Keratinocyte (primary cell): ENCODE results near the gene LHFPL3. TPM values are rescaled to one million over a fixed set of nuclear protein-coding genes. Genes with fewer than 3 reads are reported as not detected.

ENCODE experiments used
- DNase-seq: peaks from one replicate; pipeline ENCODE4 v3.0.0-alpha.2; 2011; ENCODE audit warnings: low read depth, missing footprints, low spot score
- FAIRE-seq: peaks from 2 replicates; lab custom pipeline; 2011; peaks lifted over from hg19 to GRCh38; lab: Jason Lieb, UNC
- H2AFZ ChIP-seq: 2 replicates; pipeline ENCODE4 v1.6.0; 2012; ENCODE audit warnings: low read length, control low read depth, inconsistent platforms; ENCODE audit not compliant: control insufficient read depth
- H3K27ac ChIP-seq: 2 replicates; pipeline ENCODE4 v1.5.1; 2011; ENCODE audit warnings: low read length; ENCODE audit not compliant: control insufficient read depth, insufficient read depth
- H3K27me3 ChIP-seq: 3 replicates; pipeline ENCODE4 v1.6.0; 2011; ENCODE audit warnings: low read length; ENCODE audit not compliant: control insufficient read depth, insufficient read depth; ENCODE audit errors: extremely low read depth
- H3K36me3 ChIP-seq, 2 experiments: 2 replicates in 1 of 2; 3 replicates in 1 of 2; pipeline ENCODE4 v1.5.1; 2011; ENCODE audit warnings: low read length in 2 of 2, mild to moderate bottlenecking in 1 of 2; ENCODE audit not compliant: control insufficient read depth in 2 of 2, insufficient read depth in 2 of 2; ENCODE audit errors: extremely low read depth in 1 of 2
- H3K4me1 ChIP-seq: 3 replicates; pipeline ENCODE4 v1.5.1; 2011; ENCODE audit warnings: low read length; ENCODE audit not compliant: control insufficient read depth, insufficient read depth; ENCODE audit errors: extremely low read depth
- H3K4me2 ChIP-seq: 3 replicates; pipeline ENCODE4 v1.6.0; 2011; ENCODE audit warnings: low read depth, low read length; ENCODE audit not compliant: control insufficient read depth, insufficient read depth; ENCODE audit errors: extremely low read depth
- H3K4me3 ChIP-seq, 3 experiments: fragments of 200-600 bp in 1 of 3; sonication (generic) in 1 of 3; 2 replicates in 2 of 3; 3 replicates in 1 of 3; pipeline ENCODE4 v1.5.1; 2011 to 2016; ENCODE audit warnings: low read length in 3 of 3, mild to moderate bottlenecking in 3 of 3, control low read depth in 2 of 3, inconsistent platforms in 1 of 3, low read depth in 1 of 3, mixed read lengths in 1 of 3, mixed run types in 1 of 3, moderate library complexity in 1 of 3; ENCODE audit not compliant: control insufficient read depth in 2 of 3, insufficient read depth in 2 of 3; ENCODE audit errors: extremely low read depth in 1 of 3
- H3K79me2 ChIP-seq: 2 replicates; pipeline ENCODE4 v1.6.0; 2012; ENCODE audit warnings: low read length; ENCODE audit not compliant: control insufficient read depth, insufficient read depth
- H3K9ac ChIP-seq: 3 replicates; pipeline ENCODE4 v1.6.0; 2011; ENCODE audit warnings: low read length; ENCODE audit not compliant: control insufficient read depth, insufficient read depth; ENCODE audit errors: extremely low read depth
- H3K9me1 ChIP-seq: 3 replicates; pipeline ENCODE4 v1.6.0; 2011; ENCODE audit warnings: low read length; ENCODE audit not compliant: control insufficient read depth, insufficient read depth; ENCODE audit errors: extremely low read depth
- H3K9me3 ChIP-seq: 2 replicates; pipeline ENCODE4 v1.5.1; 2012; ENCODE audit warnings: low read depth, low read length; ENCODE audit not compliant: control insufficient read depth
- H4K20me1 ChIP-seq: 3 replicates; pipeline ENCODE4 v1.6.0; 2011; ENCODE audit warnings: low read length; ENCODE audit not compliant: control insufficient read depth, insufficient read depth; ENCODE audit errors: extremely low read depth
- CTCF ChIP-seq, 3 experiments: IDR thresholded peaks in 1 of 3; conservative IDR thresholded peaks in 1 of 3; optimal IDR thresholded peaks in 1 of 3; 2 replicates in 2 of 3; 3 replicates in 1 of 3; pipeline versions ENCODE3 to v1.5.1; 2011; ENCODE audit warnings: low read length in 3 of 3, mild to moderate bottlenecking in 3 of 3, moderate library complexity in 2 of 3, control low read depth in 1 of 3, inconsistent platforms in 1 of 3; ENCODE audit not compliant: insufficient read depth in 2 of 3; ENCODE audit errors: extremely low read depth in 1 of 3
- EZH2 ChIP-seq: IDR thresholded peaks from one replicate; pipeline ENCODE4 v1.6.1; 2012; ENCODE audit warnings: inconsistent platforms, mild to moderate bottlenecking, low read length, moderate library complexity
- dilution Hi-C: fragments of 300-500 bp; cut with MboI; formaldehyde crosslinking; loops from one replicate; pipeline ENCODE4 v1.7.0; 2020; ENCODE audit warnings: low sequenced_read_pairs; ENCODE audit not compliant: extremely low pct_ligation_motif_present
- polyA plus RNA-seq, 5 experiments: library from polyadenylated mRNA; depleted of rRNA in 3 of 5; stranded (reverse) in 3 of 5; stranded (forward) in 1 of 5; unstranded in 1 of 5; fragments of >200 nt; gene quantifications; 1 replicate in 1 of 5; 2 replicates in 3 of 5; 3 replicates in 1 of 5; pipeline versions ENCODE4 v1.2.1 to v1.2.3, GENCODE V29; 2011 to 2012; ENCODE audit warnings: missing spikeins in 2 of 5, low read depth in 1 of 5, low replicate concordance in 1 of 5

The LHFPL3 gene
- polyA plus RNA-seq, 1 donor (not counting 4 experiments of a cell fraction or from before 2014, with no cell fraction given), result not detected

GRCh38 chr7:104795616-104796398 is 467.4 kb downstream of the LHFPL3 start:
- H3K27me3 ChIP-seq, result no peaks in the 10 kb centered on the region
- dilution Hi-C loops, result no loop called here
- no peaks in the 10 kb centered on the region for H3K4me1 ChIP-seq
- H3K9me3 ChIP-seq, result no peaks in the 10 kb centered on the region
- no peaks in the 10 kb centered on the region for H3K36me3 ChIP-seq
- H3K4me2 ChIP-seq, result no peak overlapping the region
- no peaks in the 10 kb centered on the region for H3K79me2 ChIP-seq
- no peak overlapping the region for H3K4me3 ChIP-seq
- DNase-seq (no peak), FAIRE-seq (no peak)
- no peak for TF ChIP-seq EZH2
- no peak for TF ChIP-seq CTCF (optimal IDR thresholded peaks at IDR 0.05 in 1 of 3, IDR thresholded peaks at IDR 0.05 in 1 of 3, conservative IDR thresholded peaks at IDR 0.05 in 1 of 3; ENCODE audit: extremely low read depth in 1 of 3, insufficient read depth in 2 of 3, low read length in 3 of 3)
- no peaks in the 10 kb centered on the region for H3K9me1 ChIP-seq
- no peaks in the 10 kb centered on the region for H4K20me1 ChIP-seq
- H3K9ac ChIP-seq, result no peak overlapping the region
- no peak overlapping the region for H2AFZ ChIP-seq
- no peak overlapping the region for H3K27ac ChIP-seq

- Histone ChIP-seq H3K79me2 (no peaks in the 10 kb centered on the region), H3K9me3 (no peaks in the 10 kb centered on the region), H2AFZ (no peak overlapping the region), H3K4me1 (no peaks in the 10 kb centered on the region), H3K36me3 (no peaks in the 10 kb centered on the region), H3K4me3 (no peak overlapping the region), H3K9ac (no peak overlapping the region), H3K27ac (no peak overlapping the region), H3K4me2 (no peak overlapping the region), H4K20me1 (no peaks in the 10 kb centered on the region), H3K9me1 (no peaks in the 10 kb centered on the region), H3K27me3 (no peaks in the 10 kb centered on the region)
- dilution Hi-C loops, result no loop called here
- DNase-seq (no peak), FAIRE-seq (no peak)
- TF ChIP-seq CTCF (optimal IDR thresholded peaks at IDR 0.05 in 1 of 3, IDR thresholded peaks at IDR 0.05 in 1 of 3, conservative IDR thresholded peaks at IDR 0.05 in 1 of 3; ENCODE audit: extremely low read depth in 1 of 3, insufficient read depth in 2 of 3, low read length in 3 of 3), result no peak
- TF ChIP-seq EZH2, result no peak
Observed at GRCh38 chr7:104800307-104800706, 471.9 kb downstream of the LHFPL3 start.
